Mucosa of descending colon (tissue), 3 donors: ENCODE results near the gene UFM1. TPM values are rescaled to one million over a fixed set of nuclear protein-coding genes. Genes with fewer than 3 reads are reported as not detected.

Experiments
- ATAC-seq: fragments of 200-7000 bp; cut with Tn5 transposase; one replicate; pipeline ENCODE4 v1.9.1; 2020; ENCODE audit warnings: mild to moderate bottlenecking, moderate library complexity
- DNase-seq, 3 donors: peaks; one replicate each; pipeline ENCODE4 v3.0.0-alpha.2; 2020
- H3K36me3 ChIP-seq: fragments of 200-600 bp; one replicate; pipeline ENCODE4 v1.8.0; 2021; ENCODE audit warnings: low read depth, mild to moderate bottlenecking
- H3K4me1 ChIP-seq: fragments of 200-600 bp; one replicate; pipeline ENCODE4 v1.8.0; 2021; ENCODE audit warnings: low read depth, mild to moderate bottlenecking
- H3K4me3 ChIP-seq: fragments of 200-600 bp; one replicate; pipeline ENCODE4 v1.8.0; 2021; ENCODE audit warnings: mild to moderate bottlenecking
- H3K9me3 ChIP-seq: fragments of 200-600 bp; one replicate; pipeline ENCODE4 v1.8.0; 2021; ENCODE audit warnings: mild to moderate bottlenecking
- intact Hi-C, 2 donors: fragments of 100-400 bp; cut with DNase I in 1 of 2; cut with micrococcal nuclease in 1 of 2; formaldehyde crosslinking; loops; one replicate each; pipeline versions ENCODE4 v1.11.0 to v1.11.1; 2022; cut with DNase I, micrococcal nuclease
- total RNA-seq, 3 donors: library from RNA; stranded (reverse); fragmentation: NEBNext Ultra II Directional in 2 of 3; extraction: Animal tissue kit (Norgen Biotek cat#: 25700) in 2 of 3; gene quantifications; one replicate each; pipeline versions ENCODE4 v1.2.1 to v1.2.4, GENCODE V29; 2021 to 2023
- TF ChIP-seq, protein P1 (sequence below): fragments of 200-600 bp; IDR thresholded peaks from one replicate; pipeline ENCODE4 v1.8.0; 2022; ENCODE audit warnings: antibody characterized with exemption, mild to moderate bottlenecking
- donor health status: DM: no; HTN: no; CAD: no; lungs with moderate emphysema.
- donor health status: DM: no; HTN: no; CAD: no.
- donor health status: DM: no; HTN: yes; CAD: no.

UFM1 gene
- total RNA-seq, 3 donors from 2014 or later = 50.5 to 56.6 (median 50.9) TPM

- ATAC-seq (no peak), DNase-seq (no peak)
- intact Hi-C loops = no loop called here
- Histone ChIP-seq H3K9me3 (no peaks in the 10 kb centered on the region), H3K4me3 (no peak overlapping the region), H3K4me1 (no peaks in the 10 kb centered on the region), H3K36me3 (no peaks in the 10 kb centered on the region)
- TF ChIP-seq, protein P1, sequence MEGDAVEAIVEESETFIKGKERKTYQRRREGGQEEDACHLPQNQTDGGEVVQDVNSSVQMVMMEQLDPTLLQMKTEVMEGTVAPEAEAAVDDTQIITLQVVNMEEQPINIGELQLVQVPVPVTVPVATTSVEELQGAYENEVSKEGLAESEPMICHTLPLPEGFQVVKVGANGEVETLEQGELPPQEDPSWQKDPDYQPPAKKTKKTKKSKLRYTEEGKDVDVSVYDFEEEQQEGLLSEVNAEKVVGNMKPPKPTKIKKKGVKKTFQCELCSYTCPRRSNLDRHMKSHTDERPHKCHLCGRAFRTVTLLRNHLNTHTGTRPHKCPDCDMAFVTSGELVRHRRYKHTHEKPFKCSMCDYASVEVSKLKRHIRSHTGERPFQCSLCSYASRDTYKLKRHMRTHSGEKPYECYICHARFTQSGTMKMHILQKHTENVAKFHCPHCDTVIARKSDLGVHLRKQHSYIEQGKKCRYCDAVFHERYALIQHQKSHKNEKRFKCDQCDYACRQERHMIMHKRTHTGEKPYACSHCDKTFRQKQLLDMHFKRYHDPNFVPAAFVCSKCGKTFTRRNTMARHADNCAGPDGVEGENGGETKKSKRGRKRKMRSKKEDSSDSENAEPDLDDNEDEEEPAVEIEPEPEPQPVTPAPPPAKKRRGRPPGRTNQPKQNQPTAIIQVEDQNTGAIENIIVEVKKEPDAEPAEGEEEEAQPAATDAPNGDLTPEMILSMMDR = no peak
Measured at GRCh38 chr13:38340624-38341023, 9.0 kb upstream of the UFM1 start.

DNA sequence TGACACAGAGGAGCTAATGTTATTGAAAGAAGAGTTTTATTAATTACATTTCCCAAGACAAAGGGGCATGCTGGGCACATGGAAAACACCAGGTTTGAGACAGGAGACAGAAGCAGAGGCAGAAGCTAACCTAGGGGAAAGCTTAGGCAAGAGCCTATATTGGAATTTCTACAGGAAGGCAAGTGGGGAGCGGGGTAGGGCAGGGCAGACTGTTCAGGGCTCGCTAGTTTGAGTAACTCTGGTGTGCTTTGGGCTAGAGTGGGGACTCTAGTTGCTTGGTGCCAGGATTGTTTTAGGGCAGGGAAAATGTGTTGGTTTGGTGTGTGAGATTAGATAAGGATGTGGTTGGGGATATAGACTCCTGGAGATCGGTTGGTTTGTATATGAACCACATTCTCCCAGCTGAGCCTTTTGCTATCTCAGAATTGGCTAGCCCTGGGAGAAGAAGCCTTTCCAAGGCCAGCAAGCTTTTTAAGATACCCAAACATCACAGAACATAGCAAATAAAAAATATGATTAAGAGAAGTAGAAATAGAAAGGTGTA, 8.4 kb upstream of the UFM1 start:
- Histone ChIP-seq H3K4me1 (no peaks in the 10 kb centered on the region), H3K9me3 (no peaks in the 10 kb centered on the region), H3K36me3 (no peaks in the 10 kb centered on the region), H3K4me3 (no peak overlapping the region)
- TF ChIP-seq, protein P1 = no peak
- intact Hi-C loops = no loop called here
- DNase-seq (no peak), ATAC-seq (no peak)

DNA sequence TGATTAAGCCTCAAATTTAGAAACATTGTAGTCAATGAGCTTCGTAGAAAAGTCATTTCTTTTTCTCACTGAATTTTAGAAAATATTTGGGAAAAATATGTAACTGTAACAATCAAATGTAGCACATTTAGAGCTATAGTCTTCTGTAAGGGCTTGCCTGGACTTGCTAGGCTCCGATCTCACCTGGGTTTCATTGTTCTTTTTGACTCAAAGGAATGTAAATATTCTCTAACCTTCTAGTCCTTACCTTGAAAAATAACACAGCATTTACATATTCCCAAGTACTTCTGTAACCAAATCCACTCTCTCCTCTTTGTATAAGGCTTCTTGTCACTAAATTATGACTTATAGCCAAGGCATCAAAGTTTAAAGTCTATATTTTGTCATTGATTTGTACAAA, 2.9 kb upstream of the UFM1 start:
- DNase-seq (no peak), ATAC-seq (no peak)
- Histone ChIP-seq H3K4me3 (no peak overlapping the region), H3K36me3 (no peaks in the 10 kb centered on the region), H3K9me3 (no peaks in the 10 kb centered on the region), H3K4me1 (peaks cover 14% of the 10 kb centered on the region)
- intact Hi-C loops = no loop called here
- TF ChIP-seq, protein P1 = no peak

- H3K36me3 ChIP-seq = no peaks in the 10 kb centered on the region
- H3K4me1 ChIP-seq = peaks cover 15% of the 10 kb centered on the region
- DNase-seq (peak in 1 of 3 donors; percentile 29), ATAC-seq (peak; percentile 52)
- H3K4me3 ChIP-seq = peak overlapping the region; percentile 67
- TF ChIP-seq, protein P1 = no peak
- H3K9me3 ChIP-seq = no peaks in the 10 kb centered on the region
- intact Hi-C loops = no loop called here
Measured at GRCh38 chr13:38348861-38349389, 726 bp upstream of the UFM1 start.

- no peaks in the 10 kb centered on the region for H3K36me3 ChIP-seq
- ATAC-seq = peak; percentile 65
Measured at GRCh38 chr13:38350114-38350617, 515 bp downstream of the UFM1 start.

More at GRCh38 chr13:38350114-38350617, 515 bp downstream of the UFM1 start:
- peak; percentile 78 to 82 (median 79) for DNase-seq
- TF ChIP-seq, protein P1 = no peak
- peak overlapping the region; percentile 67 for H3K4me3 ChIP-seq
- intact Hi-C loops = no loop called here
- no peaks in the 10 kb centered on the region for H3K9me3 ChIP-seq
- peaks cover 15% of the 10 kb centered on the region for H3K4me1 ChIP-seq
